ENCODE measurements around the gene EPHB6.

EPHB6 gene

DNA sequence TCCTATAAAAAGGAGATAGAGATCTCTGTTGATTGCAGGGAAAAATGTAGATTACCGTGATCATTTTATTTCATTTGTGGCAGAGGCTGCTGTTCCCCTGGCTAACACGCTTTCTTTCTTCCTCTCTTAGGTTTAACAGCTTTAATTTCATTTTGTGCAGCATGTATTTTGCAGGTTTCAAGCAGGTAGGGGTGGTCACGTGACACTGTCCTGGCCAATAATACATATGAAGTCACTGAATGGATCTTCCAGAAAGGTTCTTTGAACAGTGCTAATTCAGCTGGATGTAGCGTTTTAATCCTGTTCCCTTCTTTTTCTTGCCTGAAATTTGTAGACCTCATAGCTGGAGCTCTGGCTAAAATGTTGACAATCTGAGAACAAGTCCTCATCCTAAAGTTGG, 3.6 kb upstream of the EPHB6 start:
- Histone ChIP-seq H3K27ac (no peak overlapping the region), H3K4me3 (no peak overlapping the region)
- no peak for DNase-seq (ENCODE audit: low spot score)
- TF ChIP-seq, protein P1, sequence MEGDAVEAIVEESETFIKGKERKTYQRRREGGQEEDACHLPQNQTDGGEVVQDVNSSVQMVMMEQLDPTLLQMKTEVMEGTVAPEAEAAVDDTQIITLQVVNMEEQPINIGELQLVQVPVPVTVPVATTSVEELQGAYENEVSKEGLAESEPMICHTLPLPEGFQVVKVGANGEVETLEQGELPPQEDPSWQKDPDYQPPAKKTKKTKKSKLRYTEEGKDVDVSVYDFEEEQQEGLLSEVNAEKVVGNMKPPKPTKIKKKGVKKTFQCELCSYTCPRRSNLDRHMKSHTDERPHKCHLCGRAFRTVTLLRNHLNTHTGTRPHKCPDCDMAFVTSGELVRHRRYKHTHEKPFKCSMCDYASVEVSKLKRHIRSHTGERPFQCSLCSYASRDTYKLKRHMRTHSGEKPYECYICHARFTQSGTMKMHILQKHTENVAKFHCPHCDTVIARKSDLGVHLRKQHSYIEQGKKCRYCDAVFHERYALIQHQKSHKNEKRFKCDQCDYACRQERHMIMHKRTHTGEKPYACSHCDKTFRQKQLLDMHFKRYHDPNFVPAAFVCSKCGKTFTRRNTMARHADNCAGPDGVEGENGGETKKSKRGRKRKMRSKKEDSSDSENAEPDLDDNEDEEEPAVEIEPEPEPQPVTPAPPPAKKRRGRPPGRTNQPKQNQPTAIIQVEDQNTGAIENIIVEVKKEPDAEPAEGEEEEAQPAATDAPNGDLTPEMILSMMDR (IDR thresholded peaks at IDR 0.05) = no peak

DNA sequence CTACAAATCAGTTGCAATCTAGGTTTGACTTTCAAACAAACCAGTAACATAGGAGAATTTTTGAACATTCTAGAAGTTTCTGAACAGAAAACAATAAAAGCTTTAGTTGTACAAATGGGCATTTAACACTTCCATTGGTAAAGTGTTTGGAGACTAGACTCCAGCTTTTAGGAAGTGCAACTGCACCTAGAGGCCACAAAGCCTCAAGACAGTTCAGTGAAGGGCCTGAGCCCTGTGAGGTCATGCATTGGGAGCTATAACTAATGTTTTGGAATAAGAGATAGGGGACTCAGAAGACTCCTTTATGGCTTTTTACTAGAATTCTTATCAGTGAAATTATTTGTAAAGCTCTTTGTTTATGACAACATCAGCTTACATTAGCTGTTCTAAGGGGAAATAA, 3.0 kb upstream of the EPHB6 start:
- DNase-seq (ENCODE audit: low spot score) = no peak
- TF ChIP-seq, protein P1 (IDR thresholded peaks at IDR 0.05) = no peak
- no peak overlapping the region for H3K27ac ChIP-seq
- H3K4me3 ChIP-seq = no peak overlapping the region

DNA sequence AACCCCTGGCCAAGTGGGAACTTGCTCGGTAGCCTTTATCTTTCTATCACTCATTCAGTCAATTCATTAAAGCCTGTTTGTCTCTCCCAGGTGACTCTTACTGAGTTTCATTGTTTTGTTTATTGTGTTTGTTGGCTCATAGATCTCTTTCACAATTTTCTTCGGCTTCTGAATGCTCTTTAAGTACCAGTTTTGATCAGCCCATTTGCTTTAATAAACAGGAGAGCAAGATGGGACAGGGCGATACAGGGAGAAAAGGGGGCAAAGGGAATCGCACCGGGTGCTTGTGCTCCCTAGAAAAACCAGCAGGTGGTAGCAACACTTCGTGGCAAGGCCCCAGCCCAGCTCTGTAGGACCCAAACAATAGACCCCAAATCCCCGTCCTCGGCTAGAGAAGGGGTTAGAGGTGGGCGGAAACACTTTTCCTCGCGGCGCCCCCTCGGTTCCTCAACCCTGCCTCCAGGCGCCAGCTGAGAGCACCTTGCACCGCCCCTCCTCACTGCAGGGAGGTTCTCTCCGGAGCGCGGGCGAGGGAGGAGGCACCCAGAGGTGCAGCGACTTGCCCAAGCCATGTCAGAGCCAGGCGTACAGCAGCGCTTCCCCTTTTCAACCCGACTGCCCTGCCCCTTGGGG, 1.0 kb upstream of the EPHB6 start:
- peak overlapping the region in 1 of 2 donors; percentile 79 for H3K27ac ChIP-seq
- TF ChIP-seq, protein P1 (IDR thresholded peaks at IDR 0.05) = peak; percentile 63
- DNase-seq (ENCODE audit: low spot score) = peak; percentile 82
- H3K4me3 ChIP-seq = peak overlapping the region; percentile 81

- Histone ChIP-seq H3K27ac (peak overlapping the region; percentile 33 to 79), H3K4me3 (peak overlapping the region; percentile 81)
- TF ChIP-seq, protein P1 (IDR thresholded peaks at IDR 0.05) = no peak
- no peak for DNase-seq (ENCODE audit: low spot score)
Measured at GRCh38 chr7:142855114-142855743, 353 bp downstream of the EPHB6 start.

GRCh38 chr7:142855756-142856564, 1.1 kb downstream of the EPHB6 start:
- Histone ChIP-seq H3K27ac (peak overlapping the region; percentile 33 to 79), H3K4me3 (peak overlapping the region; percentile 81)
- TF ChIP-seq, protein P1 (IDR thresholded peaks at IDR 0.05) = no peak
- peak; percentile 89 for DNase-seq (ENCODE audit: low spot score)

DNA sequence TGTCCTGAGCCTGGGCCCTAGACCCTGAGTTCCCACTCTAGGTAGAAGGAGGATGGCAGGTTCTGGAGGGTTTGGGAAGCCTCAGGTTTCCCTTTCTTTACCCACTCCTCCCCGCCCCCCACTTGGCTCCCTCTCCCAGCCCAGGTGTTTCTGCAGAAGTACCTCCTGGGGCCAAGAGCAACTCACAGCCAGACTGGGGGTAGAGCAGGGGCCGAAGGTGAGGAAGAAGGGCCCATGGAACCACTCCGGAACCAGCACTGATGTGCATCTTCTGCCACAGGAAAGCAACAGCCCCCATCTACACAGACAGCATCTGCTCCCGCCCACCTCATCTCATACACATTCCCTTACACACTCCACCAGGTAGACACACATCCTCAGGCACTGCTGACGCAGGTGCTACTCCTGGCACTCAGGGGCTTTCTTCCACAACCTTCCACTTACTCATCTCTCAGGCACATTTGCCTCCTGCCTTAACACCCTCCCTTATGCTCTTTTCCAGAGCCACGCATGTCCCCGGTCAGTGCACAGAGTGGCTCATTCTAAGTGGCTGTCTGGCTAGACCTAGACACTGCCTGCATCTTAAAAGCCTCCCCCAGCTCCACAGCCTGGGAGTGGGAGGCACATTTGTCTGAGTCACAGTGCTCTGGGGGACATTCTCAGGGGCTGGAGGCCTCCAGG, 1.8 kb downstream of the EPHB6 start:
- TF ChIP-seq, protein P1 (IDR thresholded peaks at IDR 0.05) = no peak
- no peak for DNase-seq (ENCODE audit: low spot score)
- H3K27ac ChIP-seq = peak overlapping the region in 1 of 2 donors; percentile 79
- peak overlapping the region; percentile 81 for H3K4me3 ChIP-seq

All from coronary artery (tissue), 2 donors.